ENCODE data around the gene LRRC3.

The LRRC3 gene

DNA sequence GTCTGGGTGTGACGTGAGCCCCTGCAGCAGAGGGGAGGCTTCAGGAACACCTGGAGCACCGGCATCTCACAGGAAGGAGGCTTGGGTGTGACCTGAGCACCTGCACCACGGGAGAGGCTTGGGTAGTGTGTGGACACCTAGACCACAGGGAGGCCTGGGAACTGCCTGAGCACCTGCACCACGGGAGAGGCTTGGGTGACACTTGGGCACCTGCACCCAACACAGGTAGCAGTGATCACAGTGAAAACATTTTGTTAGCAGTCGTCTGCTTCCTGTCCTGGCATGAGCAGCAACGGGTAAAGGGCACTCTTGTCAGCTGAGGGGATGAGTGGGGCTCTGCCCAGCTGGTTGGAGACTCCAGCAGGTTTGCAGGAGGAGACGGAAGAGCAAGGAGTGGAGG is 22.4 kb downstream of the LRRC3 start:
- no peak for DNase-seq

DNA sequence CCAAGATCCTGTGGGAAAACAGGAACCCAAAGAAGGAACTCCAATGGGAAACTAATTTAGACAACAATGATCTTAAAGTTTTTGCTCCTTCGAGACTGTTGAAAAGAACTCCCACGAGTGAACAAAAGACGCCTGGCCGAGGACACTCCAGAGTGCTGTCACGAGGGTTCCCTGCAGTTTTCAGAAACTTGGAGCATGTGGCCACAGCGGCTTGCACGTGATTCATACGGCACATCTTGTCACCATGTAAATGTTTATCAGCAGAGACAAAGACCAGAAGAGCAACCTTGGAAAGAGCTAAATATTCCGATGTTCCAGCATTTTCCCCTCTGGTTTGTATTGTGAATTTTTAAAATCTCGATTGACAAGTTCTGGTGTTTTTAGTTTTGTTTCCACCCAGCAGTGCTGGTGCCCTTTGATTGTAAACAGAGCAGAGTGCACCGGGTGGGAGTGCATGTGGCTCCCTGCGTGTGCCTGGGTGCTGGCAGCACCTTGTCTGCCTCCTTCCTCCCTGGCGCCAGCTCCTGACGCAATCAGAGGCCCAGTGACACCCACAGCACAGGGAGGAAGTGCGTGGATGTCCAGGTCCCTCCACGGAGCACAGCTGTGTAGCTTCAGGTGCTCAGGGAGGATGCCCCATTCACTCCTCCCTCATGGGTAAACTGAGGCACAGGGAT is 23.0 kb downstream of the LRRC3 start:
- DNase-seq: no peak

DNA sequence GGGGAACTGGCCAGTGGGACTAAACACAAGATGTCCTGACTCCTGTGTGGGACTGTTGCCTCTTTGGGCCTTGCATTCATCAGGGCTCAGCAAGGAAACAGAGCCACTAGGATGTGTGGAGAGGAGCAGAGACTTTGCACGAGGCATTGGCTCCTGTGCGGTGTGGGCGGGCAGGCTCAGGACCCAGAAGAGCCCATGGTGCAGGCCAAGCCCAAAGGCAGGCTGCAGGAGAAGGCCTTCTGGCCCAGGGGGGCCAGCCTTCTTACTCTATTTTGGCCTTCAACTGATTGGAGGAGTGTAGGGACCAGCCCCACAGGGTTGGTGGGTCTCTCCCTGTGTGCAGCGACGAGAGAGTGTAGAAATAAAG is 23.5 kb downstream of the LRRC3 start:
- DNase-seq: no peak

DNA sequence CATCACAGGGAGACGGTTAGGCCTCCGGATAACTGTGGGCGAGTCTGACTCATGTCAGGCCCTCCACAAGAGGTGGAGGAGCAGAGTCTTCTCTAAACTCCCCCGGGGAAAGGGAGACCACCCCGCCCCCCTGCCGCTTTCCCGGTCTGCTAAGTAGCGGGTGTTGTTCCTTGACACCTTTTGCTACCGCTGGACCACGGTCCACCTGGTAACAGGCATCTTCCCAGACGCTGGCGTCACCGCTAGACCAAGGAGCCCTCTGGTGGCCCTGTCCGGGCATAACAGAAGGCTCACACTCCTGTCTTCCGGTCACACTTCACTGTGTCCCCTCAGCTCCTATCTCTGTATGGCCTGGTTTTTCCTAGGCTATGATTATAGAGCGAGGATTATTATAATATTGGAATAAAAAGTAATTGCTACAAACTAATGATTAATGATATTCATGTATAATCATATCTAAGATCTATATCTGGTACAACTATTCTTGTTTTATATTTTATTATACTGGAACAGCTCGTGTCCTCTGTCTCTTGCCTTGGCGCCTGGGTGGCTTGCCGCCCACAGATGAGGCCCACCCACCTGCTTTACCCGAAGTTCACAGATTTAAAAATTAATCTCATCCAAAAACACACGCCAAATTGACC is 24.4 kb downstream of the LRRC3 start:
- DNase-seq: peak in 8 of 56 donors; percentile 8 to 33 (median 17)

DNA sequence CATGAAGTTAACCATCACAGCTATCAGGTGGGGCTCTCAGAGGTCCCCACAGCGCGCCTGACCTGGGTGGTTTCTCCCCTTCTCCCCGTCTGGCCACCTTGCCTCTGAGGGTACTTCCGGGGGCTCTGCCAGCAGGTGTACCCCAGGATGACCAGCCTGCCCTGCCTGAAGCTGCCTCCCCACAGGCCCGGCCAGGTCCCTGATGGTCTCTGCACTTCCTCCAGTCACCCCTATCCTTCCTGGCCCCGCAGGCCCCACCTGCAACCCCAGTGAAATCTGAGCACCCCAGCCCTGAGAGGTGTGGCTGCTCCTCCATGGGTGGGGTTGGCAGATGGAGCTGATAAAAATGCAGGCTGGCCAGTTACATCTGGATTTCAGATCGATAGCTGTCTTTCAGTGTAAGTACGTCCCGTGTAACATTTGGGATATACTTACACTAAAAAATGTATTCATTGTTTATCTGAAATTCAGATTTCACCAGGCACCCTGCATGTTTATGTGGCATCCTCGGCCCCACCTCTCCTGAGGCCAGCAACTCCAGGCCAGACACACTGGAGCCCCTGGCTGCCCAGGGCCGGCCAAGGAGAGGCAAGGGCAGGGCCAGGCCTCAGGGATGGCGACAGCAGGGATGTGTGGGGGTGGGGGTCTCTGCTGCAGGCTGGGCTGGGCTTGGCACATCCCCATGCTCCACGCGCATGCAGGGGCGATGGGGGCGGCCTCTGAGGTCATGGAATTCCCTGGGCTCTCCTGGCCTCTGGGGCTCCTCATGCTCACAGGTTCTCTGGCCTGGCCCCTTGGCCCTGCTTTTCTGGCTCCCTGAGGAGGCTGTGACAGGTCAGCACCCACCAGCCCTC is 25.1 kb downstream of the LRRC3 start:
- no peak for DNase-seq

DNA sequence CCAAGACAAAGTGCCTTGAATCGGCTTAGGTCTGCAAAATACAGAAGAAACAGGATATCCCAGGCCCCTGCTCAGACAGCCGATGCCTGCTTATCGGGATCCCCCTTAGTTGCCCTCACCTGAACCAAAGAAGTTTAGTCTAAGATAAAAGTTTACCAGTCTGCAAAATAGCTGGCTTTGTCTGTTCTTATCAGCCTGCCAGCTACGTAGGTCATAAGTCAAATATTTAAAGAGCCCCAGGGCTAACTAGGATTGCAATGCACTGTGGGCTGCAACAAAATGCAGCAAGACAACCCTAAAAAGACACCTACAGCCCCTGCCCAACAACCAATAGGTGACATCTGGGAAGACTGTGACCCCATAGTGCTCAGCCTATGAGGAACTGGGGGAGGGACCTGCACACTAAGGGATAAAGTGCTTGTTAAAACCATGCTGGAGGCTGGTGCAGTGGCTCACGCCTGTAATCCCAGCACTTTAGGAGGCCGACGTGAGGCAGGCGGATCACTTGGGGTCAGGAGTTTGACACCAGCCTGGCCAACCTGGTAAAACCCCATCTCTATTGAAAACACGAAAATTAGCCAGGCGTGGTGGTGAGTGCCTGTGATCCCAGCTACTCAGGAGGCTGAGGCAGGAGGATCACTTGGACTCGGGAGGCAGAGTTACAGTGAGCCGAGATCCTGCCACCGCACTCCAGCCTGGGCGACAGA is 27.4 kb downstream of the LRRC3 start:
- DNase-seq: no peak

DNA sequence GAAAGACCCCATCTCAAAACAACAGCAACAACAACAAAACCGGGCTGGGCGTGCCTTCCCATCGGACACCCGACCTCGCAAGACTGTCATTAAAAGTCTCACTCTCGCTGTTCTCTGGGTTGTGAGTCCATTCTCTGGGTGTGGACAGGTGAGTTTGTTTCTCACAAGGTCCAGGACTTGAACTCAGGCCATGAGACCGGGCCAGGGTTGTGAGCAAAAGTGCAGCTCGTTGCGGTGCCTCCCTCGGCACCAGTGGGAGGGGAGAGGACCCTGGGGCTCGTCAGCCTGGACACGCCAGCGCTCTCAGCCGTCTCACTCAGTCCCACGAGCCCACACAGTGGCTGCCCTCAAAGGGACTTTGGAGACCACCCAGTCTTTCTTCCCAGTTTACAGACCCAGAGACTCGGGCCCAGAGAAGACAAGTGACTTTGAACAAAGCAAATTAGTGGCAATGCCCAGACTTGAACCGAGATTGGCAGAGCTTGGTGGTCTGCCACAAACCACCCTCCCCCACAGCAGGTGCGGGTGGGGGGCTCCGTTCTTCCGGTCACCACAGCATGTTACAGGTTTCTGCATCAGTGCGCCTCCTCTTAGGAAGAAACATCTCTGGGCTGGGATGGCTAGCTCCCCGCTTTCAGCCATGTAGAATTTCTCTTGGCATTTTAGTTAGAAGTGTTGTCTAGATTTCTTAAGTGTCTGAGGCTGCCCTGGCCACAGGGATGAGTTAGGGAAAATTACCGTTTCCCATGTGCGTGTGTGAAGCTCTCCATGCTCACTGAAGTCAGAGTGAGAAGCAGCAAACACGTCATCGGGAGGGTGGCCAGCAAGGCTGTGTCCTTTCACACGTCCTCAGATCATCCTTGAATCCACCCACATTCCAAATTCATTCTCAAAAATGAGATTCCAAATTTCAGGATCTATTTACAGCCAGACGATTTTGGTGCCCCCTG is 28.3 kb downstream of the LRRC3 start:
- DNase-seq: no peak

DNA sequence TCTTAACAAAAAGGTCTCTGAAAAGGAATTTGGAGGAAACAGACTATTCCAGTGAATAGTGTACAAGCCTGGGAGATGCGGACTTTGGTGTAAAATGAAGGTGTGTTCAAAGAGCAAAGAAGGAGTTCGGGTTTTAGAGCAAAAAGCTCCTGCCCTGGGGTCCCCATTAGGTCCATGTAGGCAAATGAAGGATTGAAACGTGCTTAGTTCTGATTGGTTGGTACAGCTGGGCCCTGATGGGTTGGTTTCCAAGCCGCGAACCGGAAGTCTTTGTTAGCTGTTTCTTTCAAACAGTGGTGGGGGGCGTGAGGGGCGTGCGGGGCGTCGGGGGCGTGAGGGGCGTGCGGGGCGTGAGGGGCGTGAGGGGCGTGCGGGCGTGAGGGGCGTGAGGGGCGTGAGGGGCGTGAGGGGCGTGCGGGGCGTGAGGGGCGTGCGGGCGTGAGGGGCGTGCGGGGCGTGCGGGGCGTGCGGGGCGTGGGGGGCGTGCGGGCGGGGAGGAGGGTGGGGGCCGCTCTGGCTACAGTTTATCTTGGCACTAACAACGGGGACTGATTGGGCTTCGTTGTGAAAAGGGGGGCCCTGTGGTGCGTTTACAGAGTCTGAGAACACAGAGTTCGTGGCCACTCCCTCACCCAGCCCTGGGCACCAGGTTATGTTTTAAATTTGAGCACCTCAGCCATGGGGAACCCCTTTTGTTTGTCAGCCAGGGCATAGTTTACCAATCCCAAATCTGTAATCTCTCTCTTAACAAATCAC is 29.4 kb downstream of the LRRC3 start:
- DNase-seq: no peak

DNA sequence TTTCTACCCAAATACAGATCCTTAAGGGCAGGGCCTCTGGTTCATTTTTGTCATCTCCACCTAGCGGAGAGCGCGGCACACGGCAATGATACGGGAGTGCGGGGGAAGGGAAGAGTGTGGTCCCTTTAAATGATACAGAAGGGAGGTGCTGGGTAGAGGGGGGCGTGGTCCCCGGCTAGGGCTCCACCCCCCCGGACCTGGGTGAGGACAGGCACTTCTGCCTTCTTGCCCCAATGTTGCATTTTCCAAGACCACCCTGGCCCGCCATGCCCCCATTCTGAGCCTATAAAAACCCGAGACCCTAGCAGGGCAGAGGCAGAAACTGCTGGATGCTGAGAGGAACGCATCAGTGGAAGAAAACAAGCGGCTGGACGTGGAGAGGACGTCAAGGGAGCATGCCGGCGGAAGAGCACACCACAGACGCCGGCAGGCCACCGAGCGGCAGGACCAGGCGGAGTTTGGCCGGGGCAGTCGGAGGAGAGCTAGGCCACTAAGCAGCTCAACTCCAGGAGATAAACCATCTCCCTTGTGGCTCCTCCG is 30.0 kb downstream of the LRRC3 start:
- DNase-seq: no peak

DNA sequence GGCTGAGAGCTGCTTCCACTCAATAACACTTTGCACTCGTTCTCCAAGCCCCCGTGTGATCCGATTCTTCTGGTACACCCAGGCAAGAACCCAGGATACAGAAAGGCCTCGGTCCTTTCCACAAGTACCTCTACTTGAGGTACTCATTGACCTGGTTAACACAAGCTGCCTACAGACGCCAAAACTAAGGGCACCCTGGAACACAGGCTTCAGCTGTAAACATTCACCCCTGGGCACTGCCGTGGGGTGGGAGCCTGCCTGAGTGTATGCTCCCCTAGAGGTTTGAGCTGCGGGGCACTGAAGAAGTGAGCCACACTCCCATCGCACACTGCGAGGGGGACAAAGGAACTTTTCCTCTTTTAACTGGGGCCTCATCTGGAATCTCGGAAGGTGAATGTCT is 30.5 kb downstream of the LRRC3 start:
- no peak for DNase-seq

DNA sequence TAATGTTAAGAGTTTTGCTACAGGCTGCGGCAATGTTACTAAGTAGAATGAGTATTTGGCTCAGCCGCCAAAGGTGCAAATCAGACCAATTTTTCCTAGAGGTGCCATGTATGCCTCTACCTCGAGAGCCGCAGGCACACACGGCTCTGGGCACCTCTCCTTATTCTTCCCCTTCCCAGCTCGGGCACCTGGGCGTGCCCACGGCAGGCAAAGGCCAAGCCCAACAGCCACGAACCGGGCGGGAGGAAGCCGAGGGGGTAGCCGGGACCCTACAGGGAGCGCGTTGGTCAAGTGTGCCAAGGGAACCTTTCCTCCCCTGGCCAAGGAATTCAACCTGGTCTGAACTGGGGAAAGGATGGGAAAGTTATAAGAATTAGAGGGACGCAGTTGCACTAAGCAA is 31.0 kb downstream of the LRRC3 start:
- no peak for DNase-seq

DNA sequence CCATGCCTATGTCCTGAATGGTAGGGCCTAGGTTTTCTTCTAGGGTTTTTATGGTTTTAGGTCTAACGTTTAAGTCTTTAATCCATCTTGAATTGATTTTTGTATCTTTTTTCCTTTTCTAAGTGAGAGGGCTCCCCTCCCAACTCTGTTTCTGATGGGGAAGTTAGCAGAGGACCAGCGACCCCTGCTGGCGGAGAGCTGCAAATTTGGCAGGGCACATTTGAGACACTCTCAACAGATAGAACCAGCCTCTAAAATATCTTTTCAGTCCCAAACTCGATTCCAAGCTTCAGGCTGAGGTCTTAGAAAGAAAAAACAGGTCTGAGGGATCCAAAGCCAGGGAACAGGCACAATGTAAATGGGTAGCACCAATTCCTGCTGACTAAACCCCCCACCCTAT is 32.5 kb downstream of the LRRC3 start:
- no peak for DNase-seq

DNA sequence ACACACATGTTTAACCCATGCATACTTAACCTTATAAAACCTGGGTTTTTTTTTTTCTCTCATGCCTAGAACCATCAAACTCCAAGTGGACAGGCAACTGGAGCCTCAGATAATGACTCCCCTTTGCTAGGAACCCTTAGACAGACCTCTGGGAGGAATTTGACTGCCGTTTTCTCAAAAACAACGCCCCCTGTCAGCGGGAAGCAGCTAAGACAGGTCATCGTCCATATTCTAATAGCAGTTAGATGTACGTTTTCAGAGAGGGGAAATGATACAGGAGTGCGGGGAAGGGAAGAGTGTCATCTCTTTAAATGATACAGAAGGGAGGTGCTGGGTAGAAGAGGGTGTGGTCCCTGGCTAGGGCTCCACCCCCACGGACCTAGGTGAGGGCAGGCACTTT is 34.7 kb downstream of the LRRC3 start:
- DNase-seq: no peak

DNA sequence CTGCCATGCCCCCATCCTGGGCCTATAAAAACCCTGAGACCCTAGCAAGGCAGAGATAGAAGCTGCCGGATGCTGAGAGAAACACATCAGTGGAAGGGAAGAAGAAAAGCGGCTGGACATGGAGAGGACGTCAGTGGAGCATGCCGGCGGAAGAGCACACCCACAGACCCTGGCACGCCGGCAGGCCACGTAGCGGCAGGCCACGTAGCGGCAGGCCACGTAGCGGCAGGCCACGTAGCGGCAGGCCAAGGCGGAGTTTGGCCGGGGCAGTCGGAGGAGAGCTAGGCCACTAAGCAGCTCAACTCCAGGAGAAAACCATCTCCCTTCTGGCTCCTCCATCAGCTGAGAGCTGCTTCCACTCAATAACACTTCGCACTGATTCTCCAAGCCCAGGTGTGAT is 35.1 kb downstream of the LRRC3 start:
- DNase-seq: no peak

DNA sequence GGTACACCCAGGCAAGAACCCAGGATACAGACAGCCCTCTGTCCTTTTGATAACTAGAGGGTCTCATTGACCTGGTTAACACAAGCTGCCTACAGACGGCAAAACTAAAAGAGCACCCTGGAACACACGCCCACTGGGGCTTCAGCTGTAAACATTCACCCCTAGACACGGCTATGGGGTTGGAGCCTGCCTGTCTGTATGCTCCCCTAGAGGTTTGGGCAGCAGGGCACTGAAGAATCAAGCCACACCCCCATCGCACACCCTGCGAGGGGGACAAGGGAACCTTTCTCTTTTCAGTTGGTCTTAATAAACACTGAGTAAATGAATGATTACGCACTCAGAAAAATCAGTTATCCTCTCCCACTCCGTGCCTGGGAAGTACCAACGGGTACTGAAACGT is 35.5 kb downstream of the LRRC3 start:
- no peak for DNase-seq

DNA sequence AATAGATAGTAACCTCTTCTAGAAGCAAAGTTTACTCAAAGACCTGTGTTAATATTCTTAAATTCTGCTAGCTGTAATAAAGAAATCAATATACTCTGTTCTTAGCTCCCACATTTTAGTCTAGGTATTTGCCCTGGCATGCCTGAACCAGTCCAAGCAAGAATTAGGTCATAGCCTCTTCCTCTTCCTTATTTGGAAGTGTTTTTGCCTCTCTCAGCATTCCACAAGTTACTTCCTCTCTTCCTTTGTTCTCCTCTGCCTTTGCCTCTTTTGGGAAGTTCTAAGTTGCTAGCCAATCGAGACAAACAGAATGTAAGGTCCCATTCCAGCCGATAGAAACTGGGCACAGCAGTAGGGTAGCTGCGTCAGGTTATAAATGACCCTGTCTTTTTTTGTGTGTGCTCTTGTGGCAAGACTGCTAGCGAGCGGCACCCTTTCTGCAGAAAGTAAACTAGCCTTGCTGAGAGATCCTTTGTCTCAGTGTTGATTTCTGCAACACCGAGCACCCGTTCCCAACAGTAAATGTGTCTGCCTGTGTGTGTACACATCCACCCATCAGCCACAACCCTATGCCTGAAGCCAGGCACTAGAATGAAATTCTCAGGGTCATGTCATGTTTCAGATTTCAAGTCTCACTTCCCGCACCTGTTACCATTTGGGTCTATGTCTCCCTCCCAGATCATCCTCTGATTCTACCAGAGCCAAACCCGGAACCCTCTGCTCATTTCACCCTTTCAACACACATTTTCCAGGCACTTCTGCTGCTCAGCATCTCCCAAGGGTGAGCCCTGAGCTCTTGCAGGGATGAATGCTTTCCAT is 37.5 kb downstream of the LRRC3 start:
- DNase-seq: no peak

DNA sequence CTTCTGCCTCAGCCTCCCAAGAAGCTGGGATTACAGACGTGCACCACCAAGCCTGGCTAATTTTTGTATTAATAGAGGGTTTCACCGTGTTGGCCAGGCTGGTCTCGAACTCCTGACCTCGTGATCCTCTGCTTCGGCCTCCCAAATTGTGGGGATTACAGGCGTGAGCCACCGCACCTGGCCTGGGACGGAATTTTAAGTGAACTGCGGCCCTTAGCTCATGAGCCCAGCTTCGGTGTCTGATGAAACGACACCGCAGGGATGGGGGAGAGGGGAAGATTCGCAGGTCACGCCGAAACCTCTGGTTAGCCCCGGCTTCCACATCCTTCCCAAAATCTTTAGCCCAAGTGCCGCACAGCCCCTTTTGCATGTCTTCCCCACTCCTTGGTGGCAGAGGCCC is 39.1 kb downstream of the LRRC3 start:
- DNase-seq: no peak

DNA sequence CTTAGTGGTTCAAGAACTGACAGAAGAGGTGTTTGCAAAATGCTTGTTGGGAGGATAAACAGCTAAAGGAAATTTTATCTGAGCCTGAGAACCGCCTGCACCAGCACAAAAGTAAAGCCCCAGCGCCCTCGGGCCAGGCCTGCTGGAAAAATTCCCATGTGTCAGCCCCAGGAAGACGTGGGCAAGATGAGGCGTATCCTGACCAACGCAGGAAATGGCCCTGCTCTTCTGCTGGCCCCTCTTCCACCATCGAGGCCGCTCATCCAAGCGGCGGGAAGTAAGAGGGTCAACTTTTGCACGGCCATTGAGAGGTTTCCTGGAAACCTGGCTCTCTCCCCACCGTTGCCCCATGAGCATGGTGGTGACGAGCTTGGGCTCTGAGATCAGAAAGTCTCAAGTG is 39.6 kb downstream of the LRRC3 start:
- no peak for DNase-seq

Measured in nucleus accumbens (tissue), 56 donors.